Activated CD8-positive, alpha-beta T cell treated with anti-CD3 and anti-CD28 coated beads, Interleukin-2, amount 10 ng/mL, durations not matched to agents 7 days and 5 days (primary cell): ENCODE data around the gene BCAR1. TPM values are rescaled to one million over a fixed set of nuclear protein-coding genes. Genes with fewer than 3 reads are reported as not detected.

Experiments
- ATAC-seq: fragments of 150-1000 bp; cut with Tn5 transposase; one replicate; pipeline ENCODE4 v1.10.0; 2021; ENCODE audit warnings: moderate library complexity
- CTCF ChIA-PET: fragments of 350-600 bp; sonication (Branson Sonifier 250); formaldehyde crosslinking; loops from one replicate; lab custom pipeline; 2021; ENCODE audit warnings: antibody characterized with exemption; lab: Charles Lee
- POLR2A ChIA-PET: fragments of 350-600 bp; sonication (Branson Sonifier 250); formaldehyde crosslinking; loops from one replicate; lab custom pipeline; 2021; ENCODE audit warnings: antibody characterized with exemption; lab: Charles Lee
- DNase-seq: peaks from one replicate; pipeline ENCODE4 v3.0.0-alpha.2; 2020
- H3K27ac Mint-ChIP-seq: one replicate; pipeline ENCODE4 v1.8.0; 2021; ENCODE audit warnings: mild to moderate bottlenecking, mixed read lengths
- H3K27me3 Mint-ChIP-seq: one replicate; pipeline ENCODE4 v1.8.0; 2021; ENCODE audit warnings: low read depth, mixed read lengths
- H3K36me3 Mint-ChIP-seq: one replicate; pipeline ENCODE4 v1.8.0; 2021; ENCODE audit warnings: low read depth, mixed read lengths
- H3K4me1 Mint-ChIP-seq: one replicate; pipeline ENCODE4 v1.8.0; 2021; ENCODE audit warnings: low read depth, mixed read lengths
- H3K4me3 Mint-ChIP-seq: one replicate; pipeline ENCODE4 v1.8.0; 2021; ENCODE audit warnings: mild to moderate bottlenecking, mixed read lengths
- H3K9me3 Mint-ChIP-seq: one replicate; pipeline ENCODE4 v1.8.0; 2022; ENCODE audit warnings: mixed read lengths; ENCODE audit not compliant: insufficient read depth
- total RNA-seq, 2 experiments: library from RNA; stranded (reverse); gene quantifications; one replicate each; pipeline ENCODE4 v1.2.3, GENCODE V29; 2021

BCAR1 gene
- total RNA-seq, 2 experiments from 2014 or later, result 0.08 TPM; not detected in 1

- Mint-ChIP-seq H3K27ac (no peak overlapping the region), H3K27me3 (no peaks in the 10 kb centered on the region), H3K4me3 (no peak overlapping the region), H3K9me3 (no peaks in the 10 kb centered on the region), H3K36me3 (no peaks in the 10 kb centered on the region), H3K4me1 (no peaks in the 10 kb centered on the region)
- CTCF ChIA-PET, result interaction anchor here (1.5 kb wide), 1 partner anchor 10 kb away, joined by 7 read pairs; no protein-coding TSS in a partner anchor
- POLR2A ChIA-PET, result no interaction called here
- DNase-seq (no peak), ATAC-seq (no peak)
Observed at GRCh38 chr16:75188832-75189477, 62.5 kb downstream of the BCAR1 start.

GRCh38 chr16:75181630-75182029 is 69.8 kb downstream of the BCAR1 start:
- Mint-ChIP-seq H3K4me1 (no peaks in the 10 kb centered on the region), H3K27ac (no peak overlapping the region), H3K9me3 (peaks cover 19% of the 10 kb centered on the region), H3K4me3 (no peak overlapping the region), H3K27me3 (peaks cover 14% of the 10 kb centered on the region), H3K36me3 (no peaks in the 10 kb centered on the region)
- POLR2A ChIA-PET, result no interaction called here
- CTCF ChIA-PET, result interaction anchor here (0.6 kb wide), 1 partner anchor 18 kb away, joined by 3 read pairs; no protein-coding TSS in a partner anchor
- no peak for DNase-seq
- no peak for ATAC-seq

GRCh38 chr16:75179208-75179607 is 72.2 kb downstream of the BCAR1 start:
- Mint-ChIP-seq H3K27ac (no peak overlapping the region), H3K4me3 (no peak overlapping the region), H3K36me3 (peaks cover 5% of the 10 kb centered on the region), H3K27me3 (peaks cover 14% of the 10 kb centered on the region), H3K9me3 (peaks cover 25% of the 10 kb centered on the region), H3K4me1 (no peaks in the 10 kb centered on the region)
- ChIA-PET POLR2A (no interaction called here), CTCF (no interaction called here)
- no peak for DNase-seq
- ATAC-seq, result no peak

Other genes starting within 250 kb of the BCAR1 start
- gene LDHD, start 134.8 kb downstream of the BCAR1 start, total RNA-seq, result under 1 TPM in 1 of 2 experiments, not detected in 1; 0.13 TPM
- gene ZFP1, start 103.1 kb downstream of the BCAR1 start, total RNA-seq, result 10 to 100 TPM; 18.3 to 19.5 TPM
- not detected for gene CTRB2, start 44.5 kb downstream of the BCAR1 start, total RNA-seq
- gene CTRB1, start 32.6 kb downstream of the BCAR1 start, total RNA-seq, result not detected
- gene CFDP1, start 181.9 kb upstream of the BCAR1 start, total RNA-seq, result 10 to 100 TPM; 38.9 to 41.6 TPM
- gene TMEM170A, start 213.1 kb upstream of the BCAR1 start, total RNA-seq, result 10 to 100 TPM; 30.2 to 31.1 TPM
- not detected for gene CHST6, start 243.8 kb upstream of the BCAR1 start, total RNA-seq